GM20000 (cell line): Measurements from ENCODE around the gene MCHR1.

Experiments used
- DNase-seq: peaks from one replicate; pipeline ENCODE4 v3.0.0; 2012; ENCODE audit warnings: low spot score
- TF ChIP-seq, protein P1 (sequence below): IDR thresholded peaks from 2 replicates; pipeline ENCODE4 v1.5.1; 2012; ENCODE audit warnings: mild to moderate bottlenecking, control low read depth; ENCODE audit errors: extremely low read depth, missing control alignments

The MCHR1 gene

DNA sequence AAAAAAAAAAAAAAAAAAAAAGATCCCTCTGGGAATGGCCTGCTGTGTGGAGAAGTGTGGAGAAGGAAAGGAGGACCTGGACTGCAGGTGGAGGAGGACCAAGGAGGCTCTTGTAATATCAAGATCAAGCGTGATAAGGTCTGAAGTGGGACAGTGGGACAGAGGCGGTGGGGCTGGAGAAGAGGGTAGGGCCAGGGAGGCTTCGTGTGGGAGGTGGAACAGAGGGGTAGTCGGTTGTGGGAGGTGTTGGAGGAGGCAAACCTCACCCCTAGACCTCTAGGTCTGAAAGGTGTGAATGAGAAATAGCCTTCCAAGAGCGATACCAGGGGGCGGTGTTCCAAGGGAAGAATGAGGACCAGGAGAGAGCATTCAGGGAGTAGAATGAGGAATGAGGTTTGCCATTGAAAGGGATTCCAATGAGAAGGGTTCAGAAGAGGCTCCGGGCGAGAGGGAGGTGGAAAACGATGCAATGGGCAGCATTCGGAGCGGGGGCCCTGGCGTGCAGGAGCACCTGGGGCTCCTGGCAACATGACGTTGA is 44.2 kb downstream of the MCHR1 start:
- no peak for DNase-seq
- TF ChIP-seq, protein P1, sequence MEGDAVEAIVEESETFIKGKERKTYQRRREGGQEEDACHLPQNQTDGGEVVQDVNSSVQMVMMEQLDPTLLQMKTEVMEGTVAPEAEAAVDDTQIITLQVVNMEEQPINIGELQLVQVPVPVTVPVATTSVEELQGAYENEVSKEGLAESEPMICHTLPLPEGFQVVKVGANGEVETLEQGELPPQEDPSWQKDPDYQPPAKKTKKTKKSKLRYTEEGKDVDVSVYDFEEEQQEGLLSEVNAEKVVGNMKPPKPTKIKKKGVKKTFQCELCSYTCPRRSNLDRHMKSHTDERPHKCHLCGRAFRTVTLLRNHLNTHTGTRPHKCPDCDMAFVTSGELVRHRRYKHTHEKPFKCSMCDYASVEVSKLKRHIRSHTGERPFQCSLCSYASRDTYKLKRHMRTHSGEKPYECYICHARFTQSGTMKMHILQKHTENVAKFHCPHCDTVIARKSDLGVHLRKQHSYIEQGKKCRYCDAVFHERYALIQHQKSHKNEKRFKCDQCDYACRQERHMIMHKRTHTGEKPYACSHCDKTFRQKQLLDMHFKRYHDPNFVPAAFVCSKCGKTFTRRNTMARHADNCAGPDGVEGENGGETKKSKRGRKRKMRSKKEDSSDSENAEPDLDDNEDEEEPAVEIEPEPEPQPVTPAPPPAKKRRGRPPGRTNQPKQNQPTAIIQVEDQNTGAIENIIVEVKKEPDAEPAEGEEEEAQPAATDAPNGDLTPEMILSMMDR = no peak

DNA sequence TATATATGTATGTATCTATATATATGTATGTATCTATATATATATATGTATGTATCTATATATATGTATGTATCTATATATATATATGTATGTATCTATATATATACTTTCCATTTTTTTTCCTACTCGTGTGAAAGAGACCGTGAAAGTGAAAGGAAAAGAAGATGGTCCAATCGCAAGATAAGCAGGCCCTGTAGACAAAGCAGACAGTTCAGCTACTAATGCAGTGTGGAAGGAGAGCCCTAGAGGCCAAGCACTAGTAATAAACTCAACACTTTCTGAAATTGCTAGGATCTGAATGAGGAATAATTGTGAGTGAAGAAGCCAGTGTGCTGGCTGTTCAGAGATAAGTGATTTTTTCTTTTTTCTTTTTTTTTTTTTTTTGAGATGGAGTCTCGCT is 47.2 kb downstream of the MCHR1 start:
- DNase-seq = peak; percentile 53
- TF ChIP-seq, protein P1 = no peak

DNA sequence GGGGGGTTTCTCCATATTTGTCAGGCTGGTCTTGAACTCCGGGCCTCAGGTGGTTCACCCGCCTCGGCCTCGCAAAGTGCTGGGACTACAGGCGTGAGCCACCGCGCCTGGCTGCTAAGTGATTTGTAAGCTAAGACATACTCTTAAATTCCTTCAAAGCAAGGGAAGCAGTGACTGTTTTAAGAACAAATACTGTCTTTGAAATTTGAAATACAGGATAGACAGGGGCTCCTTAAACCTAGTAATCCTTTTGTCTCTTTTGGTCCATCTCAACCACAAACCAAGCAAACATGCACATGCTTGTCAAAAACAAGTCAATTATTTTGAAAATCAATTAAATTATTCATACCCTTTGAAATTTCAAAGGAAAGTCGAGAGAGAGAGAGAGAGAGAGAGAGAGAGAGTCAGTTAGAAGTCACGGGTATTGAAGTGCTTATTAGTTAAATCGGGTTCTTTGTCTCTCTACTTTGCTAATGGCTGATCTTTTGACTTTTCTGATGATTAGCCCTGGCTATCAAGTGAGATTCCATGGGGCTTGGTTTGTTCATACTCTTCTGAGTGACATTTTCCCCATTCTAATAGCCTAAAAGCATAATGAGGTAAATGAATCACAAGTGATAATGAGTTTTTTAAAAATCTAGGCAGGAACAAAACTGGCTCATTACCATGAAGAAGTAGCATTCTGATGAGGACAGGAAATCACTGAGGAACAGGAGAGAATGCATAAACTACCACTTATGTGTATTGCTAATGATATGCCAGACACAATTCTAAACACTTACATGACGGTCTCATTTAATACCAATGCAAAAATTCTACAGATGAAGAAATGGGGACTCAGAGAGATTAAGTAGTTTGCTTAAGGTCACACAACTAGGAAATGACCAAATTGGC is 48.0 kb downstream of the MCHR1 start:
- TF ChIP-seq, protein P1 = no peak
- no peak for DNase-seq

DNA sequence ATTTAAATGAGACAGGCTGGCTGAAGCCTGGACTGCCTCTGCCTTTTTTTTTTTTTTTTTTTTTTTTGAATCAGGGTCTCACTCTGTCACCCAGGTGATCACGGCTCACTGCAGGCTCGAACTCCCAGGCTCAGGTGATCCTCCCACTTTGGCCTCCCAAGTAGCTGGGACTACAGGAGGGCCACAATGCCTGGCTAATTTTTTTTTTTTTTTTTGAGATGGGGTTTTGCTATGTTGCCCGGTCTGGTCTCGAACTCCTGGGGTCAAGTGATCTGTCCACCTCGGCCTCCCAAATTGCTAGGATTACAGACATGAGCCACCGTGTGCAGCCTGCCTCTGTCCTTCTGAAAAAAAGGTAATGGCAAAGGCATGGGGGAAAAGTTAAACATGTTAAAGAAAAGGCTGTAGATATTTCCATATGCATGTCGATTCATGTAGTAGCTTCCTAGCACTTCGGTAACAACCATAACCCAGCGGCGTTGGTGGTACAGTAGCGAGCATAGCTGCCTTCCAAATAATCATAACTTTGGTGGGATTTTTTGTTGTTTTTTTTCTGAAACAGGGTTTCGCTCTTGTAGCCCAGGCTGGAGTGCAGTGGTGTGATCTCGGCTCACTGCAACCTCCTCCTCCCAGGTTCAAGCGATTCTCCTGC is 48.8 kb downstream of the MCHR1 start:
- no peak for DNase-seq
- TF ChIP-seq, protein P1 = no peak

DNA sequence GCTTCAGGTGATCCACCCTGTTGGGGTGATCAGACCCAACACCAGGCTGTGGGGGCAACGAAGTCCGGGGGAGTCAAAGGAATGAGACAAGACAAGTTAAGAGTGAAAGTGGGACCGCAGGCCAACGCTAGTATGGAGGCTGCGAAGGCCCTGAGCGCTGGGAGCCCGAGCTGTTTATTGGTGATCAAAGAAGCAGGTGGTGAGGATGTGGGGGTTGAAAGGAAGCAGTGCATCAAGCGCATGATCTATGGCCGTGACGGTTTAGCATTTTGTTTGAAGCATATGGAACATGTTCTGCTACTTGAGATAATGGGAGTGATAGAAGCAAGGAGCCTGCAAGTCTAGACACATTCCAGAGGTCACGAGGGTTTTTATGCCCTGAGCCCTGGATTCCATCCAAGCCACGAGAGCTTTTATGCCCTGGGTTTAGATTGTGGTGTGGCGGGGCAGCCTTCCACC is 49.5 kb downstream of the MCHR1 start:
- TF ChIP-seq, protein P1 = no peak
- no peak for DNase-seq

DNA sequence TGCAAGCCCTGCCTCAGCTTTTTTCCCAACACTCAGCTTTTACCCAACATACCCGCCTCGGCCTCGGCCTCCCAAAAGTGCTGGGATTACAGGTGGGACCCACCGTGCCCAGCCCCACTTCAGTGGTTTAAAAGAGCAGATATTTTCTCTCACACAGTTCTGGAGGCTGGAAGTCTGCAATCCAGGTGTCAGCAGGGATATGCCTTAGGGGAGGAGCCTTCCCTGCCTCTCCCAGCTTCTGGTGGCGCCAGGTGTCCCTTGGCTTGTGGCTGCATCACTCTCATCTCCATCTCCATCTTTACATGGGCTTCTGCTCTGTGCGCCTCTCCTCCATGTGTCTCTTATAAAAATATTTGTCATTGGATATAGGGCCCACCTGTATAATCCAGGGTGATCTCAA is 50.0 kb downstream of the MCHR1 start:
- DNase-seq = no peak
- TF ChIP-seq, protein P1 = no peak
